ENCODE results near the gene CLEC4E.
"Not testable (repeated sequence)": the region's sequence is repeated elsewhere in the genome, so short reads cannot be mapped to it uniquely, and the experiment has no call there.

DNA sequence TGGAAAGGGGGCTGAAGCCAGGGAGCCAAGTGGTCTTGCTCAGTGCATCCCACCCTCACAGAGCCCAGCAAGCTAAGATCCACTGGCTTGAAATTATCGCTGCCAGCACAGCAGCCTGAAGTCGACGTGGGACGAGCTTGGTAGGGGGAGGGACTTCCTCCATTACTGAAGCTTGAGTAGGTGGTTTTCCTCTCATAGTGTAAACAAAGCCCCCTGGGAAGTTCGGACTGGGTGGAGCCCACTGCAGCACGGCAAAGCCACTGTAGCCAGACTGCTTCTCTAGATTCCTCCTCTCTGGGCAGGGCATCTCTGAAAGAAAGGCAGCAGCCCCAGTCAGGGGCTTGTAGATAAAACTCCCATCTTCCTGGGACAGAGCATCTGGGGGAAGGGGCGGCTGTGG is 44.6 kb downstream of the CLEC4E start:
- not testable (repeated sequence) for TF ChIP-seq ZNF274 (IDR thresholded peaks at IDR 0.05; ENCODE audit: low read depth, low read length); SUZ12 (IDR thresholded peaks at IDR 0.05; ENCODE audit: extremely low read depth, insufficient read depth, insufficient read length)

Data from NT2/D1 (cell line).